ENCODE measurements around the gene GZF1.

GZF1 gene

DNA sequence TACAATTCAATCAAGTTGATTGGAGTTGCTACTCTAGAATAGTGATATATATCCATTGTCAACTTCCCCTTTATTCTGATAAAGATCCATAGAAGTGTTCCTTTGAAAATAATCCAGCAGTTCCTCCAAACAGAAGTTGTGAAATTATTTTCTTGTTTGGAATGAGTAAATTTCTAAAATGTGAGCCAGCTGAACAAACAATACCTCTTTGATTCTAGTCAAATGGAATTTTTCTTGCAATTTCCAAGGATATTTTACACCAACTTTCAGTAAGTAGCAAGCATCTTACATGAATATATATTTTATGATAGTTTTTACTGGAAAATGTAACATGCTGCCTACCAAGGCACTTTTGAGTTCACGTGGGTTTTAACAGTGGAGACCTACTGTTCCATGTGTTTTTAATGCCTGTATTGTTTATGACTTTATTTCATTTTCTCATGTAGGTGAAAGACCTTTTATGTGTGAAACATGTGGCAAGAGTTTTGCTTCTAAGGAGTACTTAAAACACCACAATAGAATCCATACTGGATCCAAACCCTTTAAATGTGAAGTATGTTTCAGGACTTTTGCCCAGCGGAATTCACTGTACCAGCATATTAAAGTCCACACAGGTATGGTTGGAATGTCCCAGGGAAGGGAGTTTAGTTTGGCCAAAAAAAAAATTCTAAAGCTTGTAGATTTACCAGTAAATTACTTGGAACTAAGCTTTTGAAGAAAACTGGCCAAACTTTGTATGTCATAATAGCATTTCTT is 6.5 kb downstream of the GZF1 start:
- POLR2A ChIA-PET = interaction anchor here (1.4 kb wide), 1 partner anchor 10 kb away, joined by 3 read pairs; no protein-coding TSS in a partner anchor
- CTCF ChIA-PET = no interaction called here
- DNase-seq (ENCODE audit: low read depth, low spot score) = peak; percentile 37
- H3K4me3 ChIP-seq (ENCODE audit: low read depth, low read length) = no peak overlapping the region
- TF ChIP-seq CTCF (IDR thresholded peaks at IDR 0.05; ENCODE audit: insufficient read depth, low read length, missing control alignments) = no peak

DNA sequence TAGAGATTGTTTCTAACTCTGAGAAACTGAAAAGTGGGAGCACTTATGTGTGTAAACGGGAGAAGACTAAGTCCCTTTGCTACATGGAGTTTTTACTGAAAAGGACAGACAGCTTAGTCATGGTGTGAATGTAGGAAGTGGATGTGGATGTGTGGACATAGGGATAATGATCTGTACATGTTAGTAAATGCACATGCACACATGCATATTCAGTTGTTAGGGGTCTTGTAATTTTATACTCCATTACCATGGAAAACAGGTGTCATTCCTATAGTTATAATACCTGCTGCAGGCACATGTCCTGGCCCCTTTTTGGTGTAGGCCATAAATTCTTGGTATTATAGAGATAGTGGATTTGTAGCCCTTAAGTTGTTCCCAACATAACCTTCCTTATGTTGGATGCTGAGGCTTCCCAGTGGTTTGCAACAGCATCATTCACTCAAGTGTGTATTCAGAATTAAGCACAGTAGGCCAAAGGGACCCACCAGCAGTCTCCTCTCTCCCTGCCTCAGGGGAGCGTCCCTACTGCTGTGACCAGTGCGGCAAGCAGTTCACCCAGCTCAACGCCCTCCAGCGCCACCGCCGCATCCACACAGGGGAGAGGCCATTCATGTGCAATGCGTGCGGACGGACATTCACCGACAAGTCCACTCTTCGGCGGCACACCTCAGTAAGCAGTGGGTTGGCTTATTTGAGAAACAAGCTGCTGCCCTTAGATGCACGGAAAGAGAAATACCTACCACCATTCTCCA is 7.3 kb downstream of the GZF1 start:
- DNase-seq (ENCODE audit: low read depth, low spot score) = no peak
- ChIA-PET CTCF (no interaction called here), POLR2A (interaction anchor here (1.1 to 1.4 kb wide), 2 partner anchors 11 kb away, joined by 3 to 6 read pairs; no protein-coding TSS in a partner anchor)
- H3K4me3 ChIP-seq (ENCODE audit: low read depth, low read length) = no peak overlapping the region
- no peak for TF ChIP-seq CTCF (IDR thresholded peaks at IDR 0.05; ENCODE audit: insufficient read depth, low read length, missing control alignments)

DNA sequence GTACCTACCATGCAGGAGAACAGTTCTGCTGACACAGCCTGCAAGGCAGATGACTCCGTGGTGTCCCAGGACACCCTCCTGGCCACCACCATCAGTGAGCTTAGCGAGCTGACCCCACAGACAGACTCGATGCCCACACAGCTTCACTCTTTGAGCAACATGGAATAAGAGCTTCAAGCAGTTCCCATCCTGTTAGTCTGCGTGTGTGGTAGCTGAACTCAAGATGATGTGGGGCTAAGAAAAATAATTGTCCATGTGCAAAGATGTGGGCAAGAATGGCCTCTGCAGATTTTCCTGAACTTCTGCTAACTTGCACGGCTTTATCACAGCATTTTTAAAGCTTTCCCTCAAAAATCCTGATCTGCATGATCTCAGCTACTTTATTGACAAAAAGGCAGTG is 8.3 kb downstream of the GZF1 start:
- CTCF ChIA-PET = interaction anchor here (0.7 to 0.8 kb wide), 2 partner anchors 20 to 237 kb away, joined by 3 read pairs; no protein-coding TSS in a partner anchor
- no peak overlapping the region for H3K4me3 ChIP-seq (ENCODE audit: low read depth, low read length)
- POLR2A ChIA-PET = interaction anchor here (1.1 kb wide), 1 partner anchor 12 kb away, joined by 6 read pairs; no protein-coding TSS in a partner anchor
- TF ChIP-seq CTCF (IDR thresholded peaks at IDR 0.05; ENCODE audit: insufficient read depth, low read length, missing control alignments) = no peak
- DNase-seq (ENCODE audit: low read depth, low spot score) = no peak

GRCh38 chr20:23370873-23371272 is 8.9 kb downstream of the GZF1 start:
- ChIA-PET POLR2A (no interaction called here), CTCF (interaction anchor here (0.7 to 0.8 kb wide), 2 partner anchors 21 to 236 kb away, joined by 3 read pairs; no protein-coding TSS in a partner anchor)
- no peak for TF ChIP-seq CTCF (IDR thresholded peaks at IDR 0.05; ENCODE audit: insufficient read depth, low read length, missing control alignments)
- no peak overlapping the region for H3K4me3 ChIP-seq (ENCODE audit: low read depth, low read length)
- DNase-seq (ENCODE audit: low read depth, low spot score) = no peak

GRCh38 chr20:23371496-23371895 is 9.5 kb downstream of the GZF1 start:
- no peak for DNase-seq (ENCODE audit: low read depth, low spot score)
- H3K4me3 ChIP-seq (ENCODE audit: low read depth, low read length) = no peak overlapping the region
- no peak for TF ChIP-seq CTCF (IDR thresholded peaks at IDR 0.05; ENCODE audit: insufficient read depth, low read length, missing control alignments)
- CTCF ChIA-PET = no interaction called here
- POLR2A ChIA-PET = no interaction called here

DNA sequence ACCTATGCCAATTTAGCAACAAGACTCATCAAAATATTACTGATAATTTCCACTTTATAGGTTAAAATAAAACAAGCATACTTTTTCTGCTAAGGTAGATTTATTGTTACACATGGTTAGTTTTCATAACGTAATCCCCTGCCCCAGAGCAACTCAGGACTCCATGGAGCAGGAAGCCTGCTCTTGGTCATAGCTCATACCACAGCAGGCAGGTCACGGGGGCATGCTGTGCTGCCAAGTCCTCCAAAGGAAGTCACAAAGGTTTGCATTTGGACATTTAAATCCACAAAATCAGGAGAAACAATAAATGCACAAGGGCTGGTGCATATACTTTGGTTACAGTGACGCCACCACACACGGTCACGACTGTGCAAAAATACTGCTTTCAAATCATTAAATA is 12.5 kb downstream of the GZF1 start:
- DNase-seq (ENCODE audit: low read depth, low spot score) = no peak
- CTCF ChIA-PET = interaction anchor here (0.9 to 2.5 kb wide), 6 partner anchors 10 to 232 kb away, joined by 3 to 6 read pairs (median 4); partner anchors contain the start of gene NAPB
- TF ChIP-seq CTCF (IDR thresholded peaks at IDR 0.05; ENCODE audit: insufficient read depth, low read length, missing control alignments) = no peak
- POLR2A ChIA-PET = interaction anchor here (0.7 to 1.5 kb wide), 2 partner anchors 13 to 26 kb away, joined by 3 read pairs; no protein-coding TSS in a partner anchor
- H3K4me3 ChIP-seq (ENCODE audit: low read depth, low read length) = no peak overlapping the region
